Neural cell (in vitro differentiated cells): Measurements from ENCODE around the gene TRIM58. TPM values are rescaled to one million over a fixed set of nuclear protein-coding genes. Genes with fewer than 3 reads are reported as not detected.

Source experiments
- H2AFZ ChIP-seq: fragments of 200-600, 300-800 bp; sonication (generic), shearing (Covaris generic); 2 replicates; pipeline ENCODE4 v1.6.0; 2014; ENCODE audit warnings: low read depth, mild to moderate bottlenecking, antibody characterized with exemption, low read length, moderate library complexity
- H3F3A ChIP-seq: fragments of 200-600 bp; shearing (Covaris generic); 2 replicates; pipeline ENCODE4 v1.6.1; 2016; ENCODE audit warnings: mild to moderate bottlenecking, moderate library complexity, mixed read lengths, antibody characterized with exemption, low read length; ENCODE audit not compliant: insufficient read depth, poor library complexity, severe bottlenecking
- H3K27ac ChIP-seq: fragments of 200-600, 300-800 bp; sonication (generic), shearing (Covaris generic); 2 replicates; pipeline ENCODE4 v1.5.1; 2014; ENCODE audit warnings: mild to moderate bottlenecking, low read length, moderate library complexity
- H3K27me3 ChIP-seq: fragments of 300-800, 200-600 bp; sonication (generic), shearing (Covaris generic); 2 replicates; pipeline ENCODE4 v1.6.0; 2014; ENCODE audit warnings: mild to moderate bottlenecking, low read depth, low read length, moderate library complexity; ENCODE audit not compliant: insufficient read depth
- H3K36me3 ChIP-seq: fragments of 300-800, 200-600 bp; sonication (generic), shearing (Covaris generic); 2 replicates; pipeline ENCODE4 v1.5.1; 2014; ENCODE audit warnings: mild to moderate bottlenecking, antibody characterized with exemption, low read length, moderate library complexity; ENCODE audit not compliant: insufficient read depth
- H3K4me2 ChIP-seq: fragments of 300-800, 200-600 bp; sonication (generic), shearing (Covaris generic); 2 replicates; pipeline ENCODE4 v1.6.0; 2014; ENCODE audit warnings: mild to moderate bottlenecking, low read length
- H3K4me3 ChIP-seq: fragments of 300-800, 200-600 bp; sonication (generic), shearing (Covaris generic); 2 replicates; pipeline ENCODE4 v1.5.1; 2014; ENCODE audit warnings: mild to moderate bottlenecking, low read length, moderate library complexity
- H3K79me2 ChIP-seq: fragments of 200-600 bp; shearing (Covaris generic); replicated peaks from 2 replicates; pipeline ENCODE4 v1.6.0; 2014; ENCODE audit warnings: mild to moderate bottlenecking, low read length, moderate library complexity; ENCODE audit not compliant: insufficient read depth
- H3K9ac ChIP-seq: fragments of 300-800, 200-600 bp; sonication (generic), shearing (Covaris generic); 2 replicates; pipeline ENCODE4 v1.6.1; 2016; ENCODE audit warnings: mild to moderate bottlenecking, low read length, mixed read lengths
- H3K9me2 ChIP-seq: fragments of 200-600 bp; shearing (Covaris generic); 2 replicates; pipeline ENCODE4 v1.6.1; 2016; ENCODE audit warnings: mild to moderate bottlenecking, low read length, mixed read lengths; ENCODE audit not compliant: insufficient read depth
- H3K9me3 ChIP-seq: fragments of 200-600, 300-800 bp; sonication (generic), shearing (Covaris generic); 2 replicates; pipeline ENCODE4 v1.6.1; 2016; ENCODE audit warnings: mild to moderate bottlenecking, mixed run types, low read length, moderate library complexity, mixed read lengths
- H4K20me1 ChIP-seq: fragments of 200-600 bp; shearing (Covaris generic); 2 replicates; pipeline ENCODE4 v1.6.1; 2016; ENCODE audit warnings: mild to moderate bottlenecking, mixed run types; ENCODE audit not compliant: insufficient read depth
- CTCF ChIP-seq: fragments of 450-650 bp; IDR thresholded peaks from 2 replicates; pipeline ENCODE4 v1.5.1; 2014; ENCODE audit warnings: antibody characterized with exemption, mild to moderate bottlenecking, moderate library complexity; ENCODE audit not compliant: poor library complexity, severe bottlenecking
- EP300 ChIP-seq: fragments of 450-650 bp; conservative IDR thresholded peaks from 2 replicates; pipeline ENCODE4 v1.6.1; 2014; ENCODE audit warnings: antibody characterized with exemption, mild to moderate bottlenecking, moderate library complexity; ENCODE audit not compliant: poor library complexity, severe bottlenecking
- EZH2 ChIP-seq: fragments of 200-600, 300-800 bp; shearing (Covaris generic), sonication (generic); IDR thresholded peaks from 2 replicates; pipeline ENCODE4 v1.6.1; 2014; ENCODE audit warnings: antibody characterized with exemption, low read length, borderline replicate concordance, mild to moderate bottlenecking; ENCODE audit not compliant: insufficient read depth, poor library complexity, severe bottlenecking
- MXI1 ChIP-seq: fragments of 450-650 bp; conservative IDR thresholded peaks from 2 replicates; pipeline ENCODE4 v1.6.1; 2014; ENCODE audit warnings: antibody characterized with exemption, mild to moderate bottlenecking; ENCODE audit not compliant: poor library complexity, severe bottlenecking
- POLR2AphosphoS5 ChIP-seq: IDR thresholded peaks from 2 replicates; pipeline ENCODE4 v1.6.1; 2012
- RAD21 ChIP-seq: fragments of 450-650 bp; conservative IDR thresholded peaks from 2 replicates; pipeline ENCODE4 v1.6.1; 2014; ENCODE audit warnings: antibody characterized with exemption, mild to moderate bottlenecking, moderate library complexity
- REST ChIP-seq: IDR thresholded peaks from 2 replicates; pipeline ENCODE4 v1.6.1; 2012; ENCODE audit warnings: borderline replicate concordance
- SMC3 ChIP-seq: fragments of 450-650 bp; conservative IDR thresholded peaks from 2 replicates; pipeline ENCODE4 v1.6.1; 2014; ENCODE audit warnings: antibody characterized with exemption, mild to moderate bottlenecking, moderate library complexity; ENCODE audit not compliant: poor library complexity
- TAF1 ChIP-seq: IDR thresholded peaks from 2 replicates; pipeline ENCODE4 v1.6.1; 2012; ENCODE audit warnings: low read depth
- polyA plus RNA-seq: library from polyadenylated mRNA; depleted of rRNA; stranded (reverse); fragments of >200 nt; gene quantifications from 2 replicates; pipeline ENCODE4 v1.2.3, GENCODE V29; 2014

Gene TRIM58
- polyA plus RNA-seq, 1 donor from 2014 or later, result 0.12 TPM

GRCh38 chr1:247833601-247834000 is 23.4 kb upstream of the TRIM58 start:
- Histone ChIP-seq H3K9me3 (no peaks in the 10 kb centered on the region), H3F3A (no peaks in the 10 kb centered on the region), H3K4me2 (no peak overlapping the region), H3K9ac (no peak overlapping the region), H3K36me3 (no peaks in the 10 kb centered on the region), H2AFZ (no peak overlapping the region), H4K20me1 (no peaks in the 10 kb centered on the region), H3K9me2 (no peaks in the 10 kb centered on the region), H3K79me2 (no peaks in the 10 kb centered on the region), H3K27ac (no peak overlapping the region), H3K4me3 (no peak overlapping the region), H3K27me3 (no peaks in the 10 kb centered on the region)
- TF ChIP-seq REST (no peak), MXI1 (no peak), CTCF (no peak), EZH2 (no peak), EP300 (no peak), TAF1 (no peak), SMC3 (no peak), POLR2AphosphoS5 (no peak), RAD21 (no peak)

- H3K79me2 ChIP-seq, result no peaks in the 10 kb centered on the region
- H3K9me3 ChIP-seq, result no peaks in the 10 kb centered on the region
Measured at GRCh38 chr1:247840818-247841217, 16.2 kb upstream of the TRIM58 start.

More at GRCh38 chr1:247840818-247841217, 16.2 kb upstream of the TRIM58 start:
- Histone ChIP-seq H3K4me2 (no peak overlapping the region), H3K9ac (no peak overlapping the region), H3K36me3 (no peaks in the 10 kb centered on the region), H3F3A (no peaks in the 10 kb centered on the region), H3K4me3 (no peak overlapping the region), H3K27ac (no peak overlapping the region), H3K27me3 (no peaks in the 10 kb centered on the region), H3K9me2 (no peaks in the 10 kb centered on the region), H4K20me1 (no peaks in the 10 kb centered on the region), H2AFZ (no peak overlapping the region)
- TF ChIP-seq CTCF (no peak), POLR2AphosphoS5 (no peak), EP300 (no peak), RAD21 (no peak), REST (no peak), TAF1 (no peak), MXI1 (no peak), EZH2 (no peak), SMC3 (no peak)
